OCI-LY1 (cell line): ENCODE results near the gene LRRC36.

Experiments used
- H2AFZ ChIP-seq: fragments of 200-600 bp; sonication (generic), shearing (Covaris generic); 2 replicates; pipeline ENCODE4 v1.6.0; 2014; ENCODE audit warnings: antibody characterized with exemption, mild to moderate bottlenecking, low read length
- H3F3A ChIP-seq: fragments of 200-600 bp; sonication (generic), shearing (Covaris generic); 2 replicates; pipeline ENCODE4 v1.6.0; 2014; ENCODE audit warnings: mild to moderate bottlenecking, antibody characterized with exemption, low read length, moderate library complexity; ENCODE audit not compliant: insufficient read depth
- H3K27ac ChIP-seq: fragments of 200-600 bp; sonication (generic); 2 replicates; pipeline ENCODE4 v1.5.1; 2014; ENCODE audit warnings: low read length, mixed run types, mild to moderate bottlenecking, low read depth; ENCODE audit not compliant: poor library complexity, severe bottlenecking
- H3K27me3 ChIP-seq: fragments of 200-600 bp; sonication (generic); 2 replicates; pipeline ENCODE4 v1.6.0; 2014; ENCODE audit warnings: antibody characterized with exemption, mild to moderate bottlenecking, low read length, moderate library complexity; ENCODE audit not compliant: insufficient read depth
- H3K36me3 ChIP-seq: fragments of 200-600 bp; sonication (generic); 2 replicates; pipeline ENCODE4 v1.6.1; 2014; ENCODE audit warnings: mild to moderate bottlenecking, antibody characterized with exemption, low read length, moderate library complexity, mixed read lengths; ENCODE audit not compliant: insufficient read depth
- H3K4me1 ChIP-seq: fragments of 200-600 bp; sonication (generic); 2 replicates; pipeline ENCODE4 v1.5.1; 2014; ENCODE audit warnings: mild to moderate bottlenecking, low read length, moderate library complexity; ENCODE audit not compliant: insufficient read depth, severe bottlenecking
- H3K4me2 ChIP-seq: fragments of 200-600 bp; sonication (generic), shearing (Covaris generic); 2 replicates; pipeline ENCODE4 v1.6.1; 2014; ENCODE audit warnings: low read length
- H3K4me3 ChIP-seq: fragments of 200-600 bp; sonication (generic); 2 replicates; pipeline ENCODE4 v1.5.1; 2014; ENCODE audit warnings: low read length, low read depth, mild to moderate bottlenecking, mixed read lengths; ENCODE audit not compliant: poor library complexity, severe bottlenecking
- H3K79me2 ChIP-seq: fragments of 200-600 bp; shearing (Covaris generic); 2 replicates; pipeline ENCODE4 v1.6.1; 2016; ENCODE audit warnings: mixed run types, low read length, mixed read lengths; ENCODE audit not compliant: insufficient read depth
- H3K9ac ChIP-seq: fragments of 200-600 bp; sonication (generic), shearing (Covaris generic); 2 replicates; pipeline ENCODE4 v1.6.1; 2014; ENCODE audit warnings: mild to moderate bottlenecking, low read length, mixed read lengths
- H3K9me2 ChIP-seq: fragments of 200-600 bp; sonication (generic), shearing (Covaris generic); 2 replicates; pipeline ENCODE4 v1.6.1; 2014; ENCODE audit warnings: low read depth, mild to moderate bottlenecking, low read length, mixed read lengths
- H3K9me3 ChIP-seq: fragments of 200-600 bp; shearing (Covaris generic); 2 replicates; pipeline ENCODE4 v1.6.1; 2014; ENCODE audit warnings: low read length, mixed read lengths
- H4K20me1 ChIP-seq: fragments of 200-600 bp; sonication (generic), shearing (Covaris generic); 2 replicates; pipeline ENCODE4 v1.6.0; 2016; ENCODE audit warnings: mild to moderate bottlenecking, low read length; ENCODE audit not compliant: insufficient read depth
- EZH2 ChIP-seq: fragments of 200-600 bp; sonication (generic), shearing (Covaris generic); IDR thresholded peaks from 2 replicates; pipeline ENCODE4 v1.8.0; 2017; ENCODE audit warnings: borderline replicate concordance, mixed run types, mild to moderate bottlenecking, antibody characterized with exemption, low read length, moderate library complexity, mixed read lengths
- TF ChIP-seq, protein P1 (sequence below): fragments of 200-600 bp; sonication (generic), shearing (Covaris generic); IDR thresholded peaks from 2 replicates; pipeline ENCODE4 v1.5.1; 2017; ENCODE audit warnings: mild to moderate bottlenecking, antibody characterized with exemption, low read length, moderate library complexity, mixed read lengths

LRRC36 gene

GRCh38 chr16:67419931-67420330 is 93.3 kb downstream of the LRRC36 start:
- H3K4me1 ChIP-seq, result peaks cover 12% of the 10 kb centered on the region
- H3K9me2 ChIP-seq, result no peaks in the 10 kb centered on the region
- H3K36me3 ChIP-seq, result no peaks in the 10 kb centered on the region
- H3K4me3 ChIP-seq, result no peak overlapping the region
- no peaks in the 10 kb centered on the region for H3K9me3 ChIP-seq
- H2AFZ ChIP-seq, result no peak overlapping the region
- no peak overlapping the region for H3K4me2 ChIP-seq
- no peaks in the 10 kb centered on the region for H3K79me2 ChIP-seq
- TF ChIP-seq EZH2, result no peak
- TF ChIP-seq, protein P1, sequence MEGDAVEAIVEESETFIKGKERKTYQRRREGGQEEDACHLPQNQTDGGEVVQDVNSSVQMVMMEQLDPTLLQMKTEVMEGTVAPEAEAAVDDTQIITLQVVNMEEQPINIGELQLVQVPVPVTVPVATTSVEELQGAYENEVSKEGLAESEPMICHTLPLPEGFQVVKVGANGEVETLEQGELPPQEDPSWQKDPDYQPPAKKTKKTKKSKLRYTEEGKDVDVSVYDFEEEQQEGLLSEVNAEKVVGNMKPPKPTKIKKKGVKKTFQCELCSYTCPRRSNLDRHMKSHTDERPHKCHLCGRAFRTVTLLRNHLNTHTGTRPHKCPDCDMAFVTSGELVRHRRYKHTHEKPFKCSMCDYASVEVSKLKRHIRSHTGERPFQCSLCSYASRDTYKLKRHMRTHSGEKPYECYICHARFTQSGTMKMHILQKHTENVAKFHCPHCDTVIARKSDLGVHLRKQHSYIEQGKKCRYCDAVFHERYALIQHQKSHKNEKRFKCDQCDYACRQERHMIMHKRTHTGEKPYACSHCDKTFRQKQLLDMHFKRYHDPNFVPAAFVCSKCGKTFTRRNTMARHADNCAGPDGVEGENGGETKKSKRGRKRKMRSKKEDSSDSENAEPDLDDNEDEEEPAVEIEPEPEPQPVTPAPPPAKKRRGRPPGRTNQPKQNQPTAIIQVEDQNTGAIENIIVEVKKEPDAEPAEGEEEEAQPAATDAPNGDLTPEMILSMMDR, result no peak
- no peak overlapping the region for H3K27ac ChIP-seq
- peaks cover 13% of the 10 kb centered on the region for H3K27me3 ChIP-seq
- H3K9ac ChIP-seq, result no peak overlapping the region
- H4K20me1 ChIP-seq, result no peaks in the 10 kb centered on the region
- H3F3A ChIP-seq, result no peaks in the 10 kb centered on the region

- Histone ChIP-seq H3K9me2 (no peaks in the 10 kb centered on the region), H3K27me3 (peaks cover 18% of the 10 kb centered on the region), H3K27ac (no peak overlapping the region), H3K79me2 (no peaks in the 10 kb centered on the region), H3F3A (no peaks in the 10 kb centered on the region), H3K9ac (no peak overlapping the region), H2AFZ (no peak overlapping the region), H4K20me1 (no peaks in the 10 kb centered on the region), H3K36me3 (no peaks in the 10 kb centered on the region), H3K4me1 (peaks cover 13% of the 10 kb centered on the region), H3K4me2 (no peak overlapping the region), H3K4me3 (no peak overlapping the region), H3K9me3 (no peaks in the 10 kb centered on the region)
- TF ChIP-seq, protein P1, result no peak
- no peak for TF ChIP-seq EZH2
Measured at GRCh38 chr16:67421030-67421429, 94.4 kb downstream of the LRRC36 start.

GRCh38 chr16:67423015-67423414 is 96.4 kb downstream of the LRRC36 start:
- H3K79me2 ChIP-seq, result no peaks in the 10 kb centered on the region
- no peaks in the 10 kb centered on the region for H3K9me3 ChIP-seq
- H3F3A ChIP-seq, result no peaks in the 10 kb centered on the region
- no peak overlapping the region for H2AFZ ChIP-seq
- no peak overlapping the region for H3K4me3 ChIP-seq
- H3K36me3 ChIP-seq, result no peaks in the 10 kb centered on the region
- no peaks in the 10 kb centered on the region for H3K9me2 ChIP-seq
- peaks cover 6% of the 10 kb centered on the region for H3K4me1 ChIP-seq
- H3K9ac ChIP-seq, result no peak overlapping the region
- no peaks in the 10 kb centered on the region for H4K20me1 ChIP-seq
- H3K4me2 ChIP-seq, result no peak overlapping the region
- TF ChIP-seq EZH2, result no peak
- TF ChIP-seq, protein P1, result no peak
- H3K27ac ChIP-seq, result no peak overlapping the region
- peaks cover 12% of the 10 kb centered on the region for H3K27me3 ChIP-seq
